H1 (cell line): ENCODE measurements around the gene LSM3. TPM values are rescaled to one million over a fixed set of nuclear protein-coding genes. Genes with fewer than 3 reads are reported as not detected.

Source experiments
- KDM1A ChIP-seq: fragments of 200-600, 300-600 bp; sonication (generic); IDR thresholded peaks from 2 replicates; pipeline ENCODE4 v1.7.1; 2016; ENCODE audit warnings: mild to moderate bottlenecking, low read length, borderline replicate concordance
- USF2 ChIP-seq: IDR thresholded peaks from 2 replicates; pipeline ENCODE4 v1.6.1; 2011; ENCODE audit warnings: low read length, improper control_type of control experiment
- polyA plus RNA-seq, 7 experiments: library from polyadenylated mRNA; depleted of rRNA in 3 of 7; stranded (reverse) in 5 of 7; unstranded in 2 of 7; fragments of >200 nt in 5 of 7; fragments of 200-250 nt in 2 of 7; gene quantifications; 1 replicate in 5 of 7; 2 replicates in 1 of 7; 4 replicates in 1 of 7; pipeline versions ENCODE4 v1.2.1 to v1.2.3, GENCODE V29; 2011 to 2013; ENCODE audit warnings: missing spikeins in 2 of 7, mixed read lengths in 2 of 7
- total RNA-seq: library from RNA; stranded (reverse); fragmentation: NEBNext Ultra II Directional; extraction: Animal tissue kit (Norgen Biotek cat#: 25700); gene quantifications from 2 replicates; pipeline ENCODE4 v1.2.1, GENCODE V29; 2021

LSM3 gene
- total and polyA plus RNA-seq, 2 of the 8 experiments (the other 6 are each of a cell fraction or from before 2014, with no cell fraction given) = 7.1 to 25.4 TPM

- TF ChIP-seq USF2 = no peak
- no peak for TF ChIP-seq KDM1A
Observed at GRCh38 chr3:14166877-14167603, 11.6 kb upstream of the LSM3 start (continued).
